HG02885 (cell line): ENCODE data around the gene CPT1B.
"Not testable (repeated sequence)": the region's sequence is repeated elsewhere in the genome, so short reads cannot be mapped to it uniquely, and the experiment has no call there.

Experiments used
- ATAC-seq: cut with Tn5 transposase; IDR thresholded peaks from one replicate; pipeline ENCODE4 v1.9.1; 2021; ENCODE audit warnings: mild to moderate bottlenecking; ENCODE audit not compliant: unreplicated experiment, poor library complexity

CPT1B gene

DNA sequence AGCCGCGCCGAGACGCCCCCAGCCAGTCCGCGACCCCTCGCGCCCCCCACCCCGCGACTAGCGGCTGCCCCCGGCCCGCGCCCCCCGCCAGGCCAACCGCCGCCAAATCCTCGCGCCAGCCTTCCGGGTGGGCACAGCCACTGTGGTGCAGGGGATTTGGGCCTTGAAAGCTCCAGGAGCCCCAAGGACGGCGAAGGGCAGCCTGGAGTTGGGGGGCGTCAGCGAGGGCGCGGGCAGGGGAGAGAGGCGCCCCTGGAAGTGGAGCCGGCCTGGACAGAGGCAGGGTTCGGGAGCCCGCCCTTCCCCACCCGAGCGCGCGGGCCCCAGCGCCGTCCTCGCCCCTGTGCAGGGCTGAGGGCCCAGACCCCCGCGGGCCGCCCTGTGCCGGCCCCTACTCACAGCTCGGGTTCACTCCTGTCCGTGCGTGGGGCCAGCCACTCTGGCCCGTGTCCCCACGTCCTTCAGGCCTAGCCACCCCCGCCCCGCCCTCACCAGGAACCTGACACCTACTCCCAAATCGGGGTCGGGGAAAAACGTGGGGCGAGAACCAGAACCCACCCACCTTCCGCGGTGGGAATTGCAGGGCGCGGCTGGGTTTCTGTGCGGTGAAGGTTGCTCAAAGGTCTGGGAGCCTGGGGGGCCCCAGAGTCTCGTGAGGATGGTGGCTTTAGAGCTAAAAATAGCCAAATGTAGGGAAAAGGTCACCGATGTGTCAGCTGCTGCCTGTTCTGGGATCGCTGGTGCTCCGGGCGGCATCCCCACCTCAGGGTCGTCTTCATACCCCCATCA lies at the start of gene CPT1B:
CPT1B (minus strand) TSS at position 441 of the 789 bp plus-strand sequence. CDS start 512 bp downstream, outside the sequence.
- no peak for ATAC-seq

DNA sequence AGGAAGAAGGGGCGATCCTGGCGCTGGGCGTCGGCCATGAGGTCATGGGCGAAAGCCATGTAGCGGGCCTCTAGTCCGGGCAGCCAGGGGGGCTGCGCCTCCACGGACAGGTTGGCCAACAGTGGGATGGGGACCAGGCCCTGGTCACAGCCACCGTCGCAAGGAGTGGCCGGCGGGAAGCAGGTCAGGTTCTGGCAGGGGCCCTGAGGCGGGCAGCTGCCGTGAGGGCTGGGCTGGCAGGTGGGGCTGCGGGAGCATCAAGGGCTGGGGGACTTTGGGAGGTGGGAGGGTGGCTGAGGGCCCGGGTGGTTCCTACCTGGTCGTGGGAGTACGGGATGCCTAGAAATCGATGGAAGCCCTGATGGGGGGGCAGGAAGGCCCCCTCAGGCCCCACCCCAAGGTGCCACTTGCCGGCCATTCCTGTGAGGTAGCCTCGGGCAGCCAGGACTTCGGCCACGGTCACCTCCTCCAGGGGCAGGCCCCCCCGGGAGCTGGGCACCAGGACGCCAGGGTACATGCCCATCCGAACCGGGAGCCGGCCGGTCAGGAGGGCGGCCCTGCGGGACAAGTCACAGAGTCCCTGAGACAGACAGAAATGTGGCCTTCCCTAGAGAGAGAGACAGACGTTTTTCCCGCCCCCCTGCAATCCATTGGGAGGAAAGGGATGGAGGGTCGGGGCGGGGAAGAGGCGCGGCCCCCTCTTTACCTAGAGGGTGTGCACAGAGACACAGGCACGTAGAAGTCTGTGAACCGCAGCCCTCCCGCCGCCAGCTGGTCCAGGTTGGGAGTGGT lies 48.8 kb upstream of the CPT1B start:
- no peak for ATAC-seq

DNA sequence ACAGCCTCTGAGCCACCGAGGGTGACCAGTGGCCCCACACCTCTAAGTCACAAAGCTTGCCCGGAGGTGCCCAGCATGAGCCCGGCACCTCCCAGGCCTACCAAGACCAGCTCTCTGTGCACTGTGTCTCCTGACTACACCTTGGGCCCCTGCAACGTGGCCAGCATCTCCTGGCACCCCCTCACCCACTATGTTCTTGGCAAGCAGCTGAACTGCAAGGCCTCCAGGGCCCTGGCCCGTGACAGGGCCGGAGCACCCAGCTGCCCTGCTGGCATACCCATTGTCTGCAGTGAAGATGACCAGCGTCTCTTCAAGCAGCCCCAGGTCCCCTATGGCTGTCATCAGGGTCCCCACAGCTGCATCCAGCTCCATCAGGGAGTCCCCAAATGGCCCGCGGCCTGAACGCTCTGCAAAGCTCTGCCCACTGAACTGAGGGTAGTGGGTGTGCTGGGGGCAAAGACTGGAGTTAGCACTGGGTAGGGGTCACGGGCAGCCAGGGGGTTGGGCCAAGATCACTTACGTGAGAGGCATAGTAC lies 48.2 kb upstream of the CPT1B start:
- ATAC-seq: no peak

DNA sequence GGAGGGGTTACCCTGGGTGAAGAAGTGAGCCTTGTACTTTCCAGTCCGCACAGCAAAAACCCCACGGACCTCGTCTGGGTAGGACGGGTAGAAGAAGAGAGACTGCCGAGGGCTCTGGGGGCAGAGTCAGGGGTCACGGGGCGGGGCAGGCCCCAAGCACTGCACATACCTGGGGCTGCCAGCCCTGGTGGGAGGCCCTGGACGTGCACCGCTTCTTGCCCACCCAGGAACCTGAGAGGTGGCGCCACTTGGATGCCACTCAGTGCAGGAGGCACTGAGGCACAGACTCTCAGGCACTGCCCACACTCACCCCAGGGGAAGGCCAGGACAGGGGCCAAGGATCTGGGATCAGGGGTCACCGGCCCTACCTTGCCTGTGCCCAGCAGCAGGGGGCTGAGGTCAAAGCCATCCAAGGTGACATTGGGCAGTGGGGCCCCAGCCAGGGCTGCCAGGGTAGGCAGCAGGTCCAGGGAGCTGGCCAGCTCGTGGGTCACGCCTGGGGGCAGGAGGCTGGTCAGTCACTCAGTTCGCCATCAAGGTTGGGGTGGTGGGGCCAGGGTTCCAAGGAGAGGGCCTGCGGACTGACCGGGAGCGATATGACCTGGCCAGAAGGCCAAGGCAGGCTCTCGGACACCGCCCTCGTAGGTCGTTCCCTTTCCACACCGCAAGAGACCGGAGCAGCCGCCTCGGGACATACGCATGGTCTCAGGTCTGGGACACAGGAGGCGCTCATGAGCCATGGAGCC lies 47.5 kb upstream of the CPT1B start:
- ATAC-seq: no peak

DNA sequence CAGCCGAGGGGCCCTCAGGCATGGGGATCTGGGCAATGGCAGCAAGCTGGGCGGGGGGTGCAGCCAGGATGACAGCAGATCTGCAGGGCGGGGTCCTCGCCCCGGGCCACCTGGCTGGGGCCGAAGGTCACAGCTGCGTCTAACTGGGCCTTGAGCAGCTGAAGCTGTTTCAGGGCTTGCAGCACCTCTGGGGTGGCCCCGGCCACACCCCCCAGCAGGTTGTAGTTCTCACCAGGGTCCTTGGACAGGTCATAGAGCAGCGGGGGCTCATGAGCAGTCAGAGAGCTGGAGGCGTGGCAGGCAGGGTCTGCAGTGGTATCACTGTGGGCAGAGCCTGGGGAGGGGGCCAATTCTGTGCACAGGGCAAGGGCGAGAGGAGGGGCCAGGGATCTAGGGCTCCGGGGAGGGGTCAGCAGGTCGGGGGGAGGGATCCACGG lies 46.9 kb upstream of the CPT1B start:
- ATAC-seq: no peak

DNA sequence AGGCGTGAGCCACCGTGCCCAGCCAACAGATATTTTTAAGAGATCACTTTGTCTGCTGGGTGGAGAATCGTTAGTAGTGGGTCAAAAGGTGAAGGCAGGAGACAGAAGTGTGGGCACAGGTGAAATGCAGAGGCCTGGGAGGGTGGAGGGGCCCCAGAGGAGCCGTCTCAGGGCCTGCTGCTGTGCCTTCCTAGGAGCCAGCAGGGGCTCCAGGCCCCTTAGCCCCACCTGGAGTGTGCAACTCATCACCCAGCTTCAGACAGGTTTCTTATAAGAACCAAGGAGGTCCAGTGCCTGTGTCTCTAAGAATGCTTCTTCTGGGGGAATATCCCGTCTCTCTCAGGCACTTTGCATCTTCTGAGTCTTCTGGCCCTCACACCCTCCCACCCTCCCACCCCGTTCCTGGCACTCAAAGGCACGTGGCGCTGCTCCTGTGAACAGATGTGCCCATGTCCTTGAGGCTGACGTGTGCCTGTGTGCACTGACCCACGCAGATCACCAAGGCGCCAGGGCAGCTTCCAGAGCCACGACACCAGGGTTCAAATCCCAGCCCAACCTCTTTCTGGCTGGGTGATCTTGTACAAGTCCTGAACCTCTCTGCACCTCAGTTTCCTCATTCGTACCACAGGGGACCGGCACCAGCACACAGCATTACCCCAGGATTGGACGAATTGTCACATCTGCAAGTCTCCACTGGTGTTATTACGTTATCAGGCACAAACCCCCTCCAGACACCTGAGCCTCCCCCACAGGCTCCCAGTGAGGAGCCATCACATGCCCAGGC lies 46.3 kb upstream of the CPT1B start:
- ATAC-seq: no peak

DNA sequence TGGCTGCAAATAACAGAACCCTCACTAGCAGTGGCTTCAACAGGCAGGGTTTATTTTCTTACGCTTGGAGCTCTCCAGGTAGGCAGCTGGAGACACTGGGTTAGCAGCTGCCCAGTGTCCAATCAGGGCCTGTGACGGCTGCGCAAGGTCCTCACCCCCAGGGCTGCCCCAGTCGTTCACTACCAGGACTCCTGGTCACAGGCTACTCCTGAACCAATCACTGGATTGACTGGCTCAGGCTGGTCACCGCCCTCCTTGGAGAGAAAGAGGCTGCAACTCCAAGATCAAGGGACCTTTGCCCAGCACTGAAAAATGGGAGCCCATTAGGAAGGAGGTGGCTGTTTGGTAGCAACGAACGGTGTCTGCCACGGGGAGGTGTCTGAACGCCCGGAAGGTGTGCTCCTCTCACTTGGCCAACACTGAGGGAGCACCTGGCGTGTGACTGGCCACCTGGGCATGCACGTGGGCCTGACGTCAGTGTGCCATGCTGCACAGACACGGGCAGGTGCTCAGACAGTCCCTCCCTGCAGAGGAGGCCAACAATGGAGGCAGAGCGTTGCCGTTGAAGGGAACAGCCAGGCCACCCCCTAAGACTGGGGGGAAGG lies 44.6 kb upstream of the CPT1B start:
- no peak for ATAC-seq

DNA sequence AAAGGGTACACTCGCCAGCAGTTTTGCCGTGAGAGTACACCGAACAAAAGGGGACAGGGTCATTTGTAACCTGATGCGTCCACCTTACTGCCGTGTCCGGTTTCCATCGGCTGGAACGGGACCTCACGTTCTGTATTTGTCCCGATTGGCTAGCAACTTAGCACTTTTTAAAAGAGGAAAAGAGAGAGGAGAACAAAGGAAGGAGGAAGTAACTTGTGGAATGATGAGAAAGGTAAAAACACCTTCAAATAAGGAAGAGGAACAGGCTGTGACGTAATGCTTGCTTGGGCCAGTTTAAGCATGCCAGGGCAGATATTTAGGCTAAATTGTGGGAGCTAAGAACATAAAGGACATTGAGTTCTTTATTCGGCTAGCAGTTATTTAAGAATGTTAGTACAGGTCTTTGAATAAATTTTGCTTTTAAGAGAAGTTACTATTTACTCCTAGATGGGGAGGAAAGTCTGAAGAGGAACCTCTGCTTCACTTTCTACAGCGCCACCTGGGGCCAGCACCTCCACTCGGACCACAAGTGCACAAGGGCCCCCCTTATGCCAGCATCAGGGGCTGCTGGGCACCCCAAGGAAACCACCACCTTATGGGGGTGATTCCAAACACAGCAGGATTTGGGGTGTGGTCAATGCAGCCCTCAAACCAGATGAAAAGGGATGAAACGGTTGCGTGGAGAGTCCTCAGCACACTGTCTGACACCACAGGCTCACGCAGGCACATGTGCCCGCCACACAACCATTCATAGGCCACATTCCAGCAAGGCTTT lies 43.9 kb upstream of the CPT1B start:
- ATAC-seq: no peak

DNA sequence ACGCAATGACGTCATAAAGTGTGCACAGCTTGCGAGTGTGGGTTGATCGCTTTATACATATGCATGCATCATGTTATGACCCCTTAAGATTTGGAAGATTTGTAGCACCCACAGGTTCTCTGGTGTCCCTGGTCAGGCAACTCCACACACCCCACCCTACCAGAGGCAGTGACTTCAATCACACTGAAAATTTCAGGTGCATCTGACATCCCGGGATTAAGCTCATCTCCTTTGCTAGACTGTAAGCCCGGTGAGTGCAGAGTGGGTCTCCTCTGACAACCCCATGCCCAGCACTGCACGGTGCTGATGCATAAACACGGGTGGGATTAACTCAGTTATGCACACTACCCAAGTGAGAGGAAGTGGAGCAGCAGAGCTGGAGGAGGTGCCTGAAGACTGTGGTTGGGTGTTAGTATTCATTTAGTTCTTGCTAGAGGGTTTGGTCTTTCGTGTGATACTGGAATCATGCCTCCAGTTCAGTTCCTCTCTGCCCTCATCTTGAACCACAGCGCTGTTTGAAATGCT lies 43.2 kb upstream of the CPT1B start:
- peak; percentile 52 for ATAC-seq

DNA sequence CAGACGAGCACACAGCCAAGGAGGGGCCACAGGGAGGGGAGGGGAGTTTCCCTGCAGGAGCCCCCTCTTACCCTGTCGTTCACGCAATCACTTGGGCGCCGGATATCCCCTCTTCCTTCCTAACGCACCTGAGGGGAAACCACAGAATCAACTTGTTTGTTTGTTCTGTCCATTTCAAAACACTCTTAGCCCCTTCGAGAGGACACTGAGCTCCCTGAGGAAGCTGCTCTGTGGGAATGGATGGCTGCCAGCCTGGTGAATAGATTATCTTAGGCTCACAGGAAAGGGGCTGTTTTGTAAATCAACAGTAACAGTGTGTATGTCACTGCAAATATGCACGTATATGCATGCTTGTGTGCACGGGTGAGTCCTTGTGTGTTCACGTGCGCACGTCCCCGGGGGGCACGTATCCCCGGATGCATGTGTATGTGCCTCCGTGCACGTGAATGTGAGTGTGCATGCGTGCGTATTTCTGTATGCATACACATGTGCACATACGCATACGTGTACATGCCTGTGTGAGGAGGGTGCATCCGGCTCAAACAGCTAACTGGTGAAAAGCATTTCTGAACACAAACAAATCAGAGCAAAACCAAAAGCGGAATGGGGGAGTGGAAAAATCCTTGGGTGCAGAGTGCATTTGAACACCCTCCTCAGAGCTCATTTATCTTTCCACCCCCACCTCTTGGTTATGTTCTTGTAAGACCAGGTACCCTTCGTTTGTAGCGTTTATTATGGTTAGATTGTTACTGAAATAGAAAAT lies 42.5 kb upstream of the CPT1B start:
- ATAC-seq: peak; percentile 67

DNA sequence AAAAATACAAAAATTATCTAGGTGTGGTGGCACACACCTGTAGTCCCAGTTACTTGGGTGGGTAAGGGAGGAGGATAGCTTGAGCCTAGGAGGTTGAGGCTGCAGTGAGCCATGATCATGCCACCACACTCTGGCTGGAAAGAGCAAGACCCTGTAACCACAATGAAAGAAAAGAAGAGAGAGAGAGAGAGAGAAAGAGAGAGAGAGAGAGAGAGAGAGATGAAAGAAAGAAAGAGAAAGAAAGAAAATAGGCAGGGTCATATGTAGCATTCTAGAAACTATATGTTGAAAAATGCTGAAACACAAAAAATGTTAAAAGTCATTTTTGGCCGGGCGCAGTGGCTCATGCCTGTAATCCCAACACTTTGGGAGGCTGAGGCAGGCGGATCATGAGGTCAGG lies 36.1 kb upstream of the CPT1B start:
- ATAC-seq: not testable (repeated sequence)

DNA sequence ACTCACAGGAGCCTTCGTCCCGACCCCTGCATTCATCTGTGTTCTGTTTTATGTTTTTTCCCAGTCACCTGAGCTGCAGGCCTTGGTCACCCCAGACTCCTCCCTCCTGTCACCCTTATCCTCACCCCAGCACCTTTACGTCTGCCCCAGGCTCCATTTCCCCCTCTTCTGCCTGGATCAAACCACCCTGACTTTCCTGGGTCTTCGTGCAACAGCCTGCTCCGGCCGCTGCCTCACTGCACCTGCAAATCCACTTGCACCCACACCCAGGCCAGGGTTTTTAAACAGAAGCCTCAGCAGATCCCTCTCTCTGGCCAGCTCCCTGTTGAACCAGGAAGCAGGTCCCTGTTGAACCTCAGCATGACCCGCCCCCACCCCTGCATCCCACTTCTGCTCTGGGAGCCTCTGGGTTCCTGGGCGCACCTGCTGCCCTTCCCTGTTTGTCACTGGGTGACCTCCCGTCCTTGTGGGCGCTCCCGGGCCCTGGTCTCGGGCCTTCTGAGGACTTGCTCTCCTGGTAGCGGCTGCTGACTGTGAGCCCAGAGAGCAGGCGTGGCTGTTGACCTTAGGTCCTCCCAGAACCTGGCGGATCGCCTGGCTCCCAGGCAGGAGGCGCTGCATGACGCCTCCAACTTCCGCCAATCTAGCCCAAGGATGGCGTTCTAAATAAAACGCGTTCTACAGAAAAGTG lies 35.2 kb upstream of the CPT1B start:
- no peak for ATAC-seq

DNA sequence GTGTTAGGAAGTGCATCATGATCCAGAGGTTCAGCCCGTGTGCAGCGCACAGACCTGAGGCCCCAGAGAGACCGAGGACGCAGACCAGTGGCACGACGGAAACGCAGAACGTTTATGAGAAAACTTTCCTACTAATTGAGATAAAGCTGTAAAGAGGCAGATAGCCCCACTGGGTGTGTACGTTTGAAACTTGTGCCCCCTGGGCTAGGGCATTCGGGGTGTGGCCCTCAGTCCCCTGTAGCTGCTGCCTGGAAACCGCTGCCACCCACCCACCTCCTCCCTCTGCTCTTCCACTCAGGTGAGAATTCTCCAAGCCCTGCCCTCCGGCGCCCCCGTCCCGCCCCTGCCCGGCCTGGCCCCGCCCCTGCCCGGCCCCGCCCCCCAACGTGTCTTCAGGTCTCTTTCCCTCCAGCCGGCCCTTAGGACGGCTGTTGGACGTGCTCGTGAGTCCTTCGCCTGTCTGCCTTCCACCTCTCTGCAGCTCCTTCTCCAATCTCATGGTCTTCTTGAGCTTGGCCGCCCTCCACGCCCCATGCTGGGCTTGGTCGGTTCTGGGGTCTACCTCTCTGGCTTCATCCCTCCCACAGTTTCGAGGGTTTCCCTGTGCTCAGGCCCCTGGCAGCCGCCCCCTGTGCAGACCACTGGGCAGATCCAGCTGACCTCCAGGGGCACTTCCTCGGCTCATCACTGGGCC lies 34.4 kb upstream of the CPT1B start:
- no peak for ATAC-seq

DNA sequence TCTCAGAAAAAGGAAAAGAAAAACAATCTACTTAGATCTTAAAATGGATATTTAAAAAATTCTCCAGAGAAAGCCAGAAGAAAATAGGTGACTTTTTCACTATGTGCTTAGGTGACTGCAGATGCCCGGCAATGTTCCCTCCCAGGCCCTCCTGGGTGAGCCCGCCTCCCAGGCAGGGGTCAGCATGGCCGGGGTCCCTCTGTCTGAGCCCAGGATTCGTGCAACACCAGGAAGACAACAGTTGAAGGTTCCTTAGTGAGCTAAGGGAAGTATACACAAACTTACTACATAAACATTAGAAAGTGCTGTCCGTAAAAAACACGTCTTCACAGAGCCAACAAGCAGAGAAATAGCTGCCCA lies 33.9 kb upstream of the CPT1B start:
- no peak for ATAC-seq

DNA sequence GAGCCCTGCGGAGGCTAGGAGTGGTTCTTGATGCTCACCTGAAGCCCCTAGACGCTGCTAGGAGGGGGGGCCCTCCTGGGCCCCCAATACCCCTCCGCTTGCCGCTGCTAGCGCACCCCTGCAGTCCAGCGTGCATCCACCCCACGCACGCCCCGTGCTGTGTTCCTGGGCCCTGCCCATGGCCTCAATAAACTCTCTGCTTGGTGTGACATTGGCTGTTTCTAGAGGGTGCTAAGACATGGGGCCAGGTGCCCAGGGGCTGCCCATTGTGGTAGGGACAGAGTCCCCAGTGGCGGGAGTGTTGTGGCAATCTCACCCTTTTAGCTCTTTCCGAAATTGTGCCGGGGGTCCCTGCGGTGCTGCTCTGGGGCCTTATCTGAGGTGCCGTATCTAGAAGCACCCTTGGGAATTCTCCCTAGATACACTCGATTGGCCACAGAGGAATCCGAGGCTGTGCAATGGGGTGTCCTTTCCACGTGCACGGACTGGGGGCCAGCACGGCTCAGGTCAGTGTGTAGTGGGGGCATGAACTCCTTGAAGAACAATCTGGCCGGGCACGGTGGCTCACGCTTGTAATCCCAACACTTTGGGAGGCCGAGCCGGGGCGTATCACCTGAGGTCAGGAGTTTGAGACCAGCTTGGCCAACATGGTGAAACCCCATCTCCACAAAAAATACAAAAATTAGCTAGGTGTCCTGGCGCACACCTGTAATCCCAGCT lies 33.3 kb upstream of the CPT1B start:
- no peak for ATAC-seq

DNA sequence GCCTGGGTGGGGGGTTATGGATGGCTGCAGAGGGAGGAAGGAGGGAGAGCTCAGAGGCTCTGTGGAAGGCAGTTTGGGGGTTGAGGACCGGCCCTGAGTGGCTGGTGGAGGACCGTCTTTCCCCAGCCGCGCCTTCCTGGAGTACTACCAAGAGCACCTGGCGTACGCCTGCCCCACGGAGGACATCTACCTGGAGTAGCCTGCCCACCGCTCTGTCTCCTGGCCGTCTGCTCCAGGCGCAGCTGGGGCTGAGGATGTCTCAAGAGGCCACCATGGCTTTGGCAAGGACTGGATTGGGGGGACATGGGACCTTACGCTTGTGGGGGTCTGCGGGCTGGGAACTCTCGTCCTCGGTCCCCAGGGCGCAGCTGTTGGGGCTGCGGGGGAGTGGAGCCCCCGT lies 32.4 kb upstream of the CPT1B start:
- ATAC-seq: no peak
